Jurkat, Clone E6-1 (cell line): ENCODE measurements around the gene HOXB5.

Source experiments
- DNase-seq: peaks from one replicate; pipeline ENCODE4 v3.0.0-alpha.2; 2011; ENCODE audit warnings: low read depth, low spot score
- H3K4me3 ChIP-seq: 2 replicates; pipeline ENCODE4 v1.5.1; 2011; ENCODE audit warnings: mild to moderate bottlenecking, low read length, control low read depth, moderate library complexity

Gene HOXB5

DNA sequence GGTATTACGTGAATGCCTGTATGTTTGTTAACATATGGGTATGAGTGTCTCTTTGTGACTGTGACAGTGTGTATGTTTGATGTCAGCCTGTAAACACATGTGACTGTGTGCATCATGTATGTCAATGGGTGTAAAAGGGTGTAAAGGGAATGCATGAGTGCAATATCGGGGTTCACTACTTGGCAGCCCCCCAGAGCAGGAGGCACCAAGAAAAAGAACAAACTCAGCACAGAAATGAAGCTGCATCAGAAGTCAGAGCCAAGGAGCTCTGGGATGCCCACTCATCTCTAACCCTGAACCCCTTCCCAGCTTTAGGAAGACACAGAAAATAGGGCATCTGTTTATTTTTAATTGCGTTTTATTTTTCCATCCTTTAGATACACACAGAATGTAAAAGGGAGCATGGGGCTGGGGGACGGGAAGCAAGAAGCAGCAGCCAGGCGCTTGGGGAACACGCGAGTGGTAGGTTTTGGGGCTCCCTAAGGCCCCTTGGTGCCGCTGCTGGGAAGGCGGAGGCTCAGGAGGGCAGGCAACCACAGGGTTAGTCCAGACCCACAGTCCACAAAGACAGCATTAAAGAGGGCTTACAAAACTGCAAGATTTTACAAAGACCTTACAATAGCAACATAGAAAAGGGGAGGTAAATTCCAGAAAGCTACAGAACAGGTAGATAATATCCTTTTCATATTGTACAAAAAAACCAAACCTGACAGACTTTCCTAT is 13.5 kb upstream of the HOXB5 start:
- no peak overlapping the region for H3K4me3 ChIP-seq
- no peak for DNase-seq

DNA sequence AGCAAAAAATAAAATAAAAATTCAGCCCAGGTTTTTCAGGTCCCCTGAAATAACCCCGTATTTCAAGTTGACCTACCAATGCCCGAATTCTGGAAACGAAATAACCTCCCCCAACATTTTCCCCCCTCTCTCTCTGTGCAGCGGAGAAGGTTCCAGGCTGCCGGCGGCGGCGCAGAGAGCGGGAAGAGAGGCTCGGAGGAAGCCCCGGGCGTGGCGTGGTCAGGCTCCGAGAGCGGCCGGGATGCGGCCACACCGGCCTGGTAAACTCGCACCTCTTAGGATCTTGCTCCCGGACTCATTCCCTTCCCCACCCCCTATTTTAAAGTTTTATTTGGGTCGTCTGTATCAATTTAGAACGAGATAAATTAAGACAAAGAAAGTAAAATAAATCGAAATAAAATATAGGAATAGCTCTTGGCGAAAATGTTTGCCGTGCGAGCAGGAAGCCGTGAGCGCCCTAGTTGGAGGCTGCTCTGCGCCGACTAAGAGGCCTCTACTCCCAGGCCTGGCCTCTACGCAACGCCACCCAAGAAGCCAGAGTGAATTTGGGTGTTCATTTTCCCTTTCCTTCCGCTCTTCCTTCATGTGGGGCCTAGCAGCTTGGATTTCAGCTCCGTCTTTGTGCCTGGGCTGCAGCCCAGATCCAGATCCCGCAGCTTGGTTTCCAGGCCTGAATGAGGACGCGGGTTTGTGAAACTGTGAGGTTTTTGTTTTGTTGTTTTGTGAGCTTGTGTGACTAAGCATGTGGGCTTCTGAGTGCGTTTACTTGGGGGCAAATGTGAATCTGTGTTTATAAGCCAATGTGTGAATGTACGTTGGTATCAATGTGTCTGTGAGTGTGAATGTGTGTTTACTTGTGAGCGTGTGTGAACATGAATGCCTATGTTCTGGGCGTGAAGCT is 12.7 kb upstream of the HOXB5 start:
- H3K4me3 ChIP-seq: no peak overlapping the region
- no peak for DNase-seq

DNA sequence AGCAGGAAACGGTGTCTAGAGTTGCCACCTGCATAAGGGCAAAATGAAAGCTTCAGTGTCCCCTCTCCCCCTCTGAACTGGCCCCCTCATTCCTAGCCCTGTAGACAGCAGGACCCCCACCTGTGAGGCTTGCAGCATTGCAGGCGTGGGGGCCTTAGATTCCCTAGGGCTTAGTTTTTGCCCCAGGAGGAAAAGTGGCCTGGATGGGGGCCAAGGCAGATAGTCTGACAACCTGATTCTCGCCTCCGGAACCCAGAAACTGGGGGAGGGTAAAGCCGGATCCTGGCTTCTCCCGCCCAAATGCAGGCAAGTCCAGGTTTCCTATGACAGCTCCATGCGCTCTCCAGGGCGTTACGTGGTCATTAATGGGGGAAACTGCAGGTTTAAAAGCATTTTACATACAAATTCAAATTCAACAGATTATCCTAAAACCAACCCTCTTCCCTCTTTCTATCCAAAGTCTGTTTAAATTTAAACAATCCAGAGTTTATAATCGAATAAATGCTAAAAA is 11.9 kb upstream of the HOXB5 start:
- no peak for DNase-seq
- no peak overlapping the region for H3K4me3 ChIP-seq

DNA sequence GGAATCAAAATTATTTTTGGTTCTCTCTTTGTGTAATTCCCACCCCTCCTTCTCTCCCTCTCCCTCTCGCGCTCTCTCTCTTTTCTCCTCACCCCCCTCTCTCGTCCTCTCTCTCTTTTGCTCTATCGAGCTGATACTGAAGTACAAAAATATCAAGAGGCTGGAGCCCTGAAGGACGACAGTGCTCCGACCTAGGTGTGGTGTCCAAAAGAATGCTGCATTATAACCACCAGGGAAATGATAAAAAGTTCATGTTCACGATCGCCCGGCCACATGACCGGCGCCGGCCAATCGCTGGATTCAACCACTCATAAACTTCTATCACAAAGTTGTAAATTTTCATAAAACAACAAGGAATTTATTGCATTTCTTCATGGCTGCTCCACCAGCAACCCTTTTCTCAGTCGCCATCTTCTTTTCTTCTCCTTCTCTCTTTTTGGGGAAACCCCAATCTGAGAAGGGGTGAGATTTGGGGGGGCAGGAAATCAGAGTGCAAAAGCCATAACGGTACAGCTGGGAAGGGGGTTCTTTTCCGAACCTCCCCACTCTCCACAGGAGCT is 11.3 kb upstream of the HOXB5 start, which contains the start of gene HOXB6:
Gene HOXB6, minus strand, starts transcription at position 217 of the 560 bp plus-strand sequence. CDS start 6,836 bp downstream, outside the sequence.
- H3K4me3 ChIP-seq: no peak within 1 kb of the TSS
- DNase-seq: no peak

DNA sequence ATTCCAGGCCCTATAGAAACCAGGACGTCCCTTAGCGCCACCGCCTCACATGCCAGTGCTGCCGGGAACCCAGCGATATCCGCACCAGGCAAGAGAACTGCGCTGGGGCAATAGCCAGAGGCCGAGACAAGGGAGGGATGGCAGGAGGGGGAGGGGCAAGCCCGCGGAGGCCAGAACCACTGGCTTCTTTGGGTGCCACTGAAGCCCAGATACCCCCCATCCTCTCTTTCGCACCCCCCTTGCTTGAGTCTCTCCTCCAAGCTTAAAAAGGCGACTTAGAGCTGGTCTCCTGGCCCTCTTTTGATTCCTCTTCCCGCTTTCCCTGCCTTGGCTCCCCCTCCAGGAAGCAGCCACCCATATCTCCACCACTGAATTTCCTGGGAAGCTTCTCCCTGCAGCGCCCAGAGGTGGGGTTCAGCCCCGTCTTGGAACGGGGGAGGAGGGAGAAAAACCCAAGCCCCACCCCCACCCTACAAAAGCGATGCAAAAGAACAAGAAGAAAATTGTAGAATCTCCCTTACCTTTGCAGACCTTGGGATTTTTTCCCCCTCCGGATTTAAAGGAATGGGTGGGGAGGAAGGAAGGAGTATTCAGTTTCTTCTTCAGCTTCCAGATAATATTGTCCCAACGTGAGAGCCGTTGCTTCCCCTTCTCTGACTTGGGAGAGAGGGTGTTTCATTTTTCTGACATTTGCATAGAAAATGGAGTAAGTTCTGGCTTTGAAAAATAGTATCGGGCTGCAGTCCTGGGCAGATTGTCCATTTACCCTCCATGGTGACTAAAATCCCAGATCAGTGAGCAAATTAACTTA is 10.6 kb upstream of the HOXB5 start:
- no peak overlapping the region for H3K4me3 ChIP-seq
- DNase-seq: no peak

DNA sequence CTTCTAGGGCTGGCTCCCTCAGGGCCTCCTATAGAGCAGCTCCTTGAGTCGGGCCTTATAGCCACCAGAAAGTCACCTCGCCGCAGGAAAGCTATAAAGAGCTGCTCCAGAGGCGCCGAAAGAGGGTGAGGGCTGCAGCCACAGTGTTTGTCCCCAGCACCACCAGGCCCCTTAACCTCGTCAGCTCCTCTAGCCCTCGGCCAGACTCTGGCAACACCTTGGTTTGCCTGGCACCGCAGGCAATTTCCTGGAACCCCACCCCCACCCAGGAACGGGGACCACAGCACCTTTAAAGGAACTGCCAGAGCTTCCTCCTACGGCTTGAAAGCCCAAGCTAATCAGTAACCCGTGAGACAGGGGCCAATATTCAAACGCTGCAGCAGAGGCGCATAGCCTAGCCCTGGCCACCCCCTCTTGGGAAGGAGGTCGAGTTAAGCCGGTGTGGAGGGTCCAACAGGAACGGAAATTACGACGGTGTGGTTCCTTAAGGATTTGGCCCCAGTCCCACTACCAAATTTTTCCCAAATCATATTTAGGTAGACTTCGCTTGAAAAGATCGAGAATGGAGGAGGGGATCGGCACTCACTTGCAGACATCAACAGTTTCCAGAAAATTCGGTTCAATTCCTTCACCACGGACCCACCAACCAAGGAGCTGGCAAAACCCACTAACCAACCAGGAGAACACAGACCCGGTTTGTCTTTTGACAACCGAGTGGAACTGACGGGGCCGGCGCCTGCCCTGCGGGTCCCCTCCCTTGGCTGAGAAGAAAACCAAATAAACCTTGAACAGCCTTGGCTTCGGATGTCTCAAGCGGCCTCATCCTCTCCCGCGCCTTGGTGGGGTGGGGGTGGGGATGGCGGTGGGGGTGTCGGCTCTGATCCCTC is 8.2 kb upstream of the HOXB5 start:
- DNase-seq: no peak
- peak overlapping the region; percentile 23 for H3K4me3 ChIP-seq

DNA sequence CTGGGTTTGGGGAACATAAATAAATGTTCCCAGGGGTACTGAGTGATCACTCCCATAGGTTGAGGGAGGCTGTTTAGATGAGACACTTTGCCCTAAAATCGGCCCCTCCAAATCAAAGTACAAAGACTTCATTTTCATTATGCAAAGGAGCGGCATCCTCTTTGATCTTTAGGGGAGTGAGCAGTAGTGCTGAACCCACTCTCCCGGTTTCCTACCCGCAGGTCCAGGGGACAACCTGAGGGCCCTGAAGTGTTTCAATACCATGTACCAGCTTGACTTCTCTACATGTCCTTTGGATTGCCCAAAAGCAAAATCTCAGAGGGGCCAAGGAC is 7.6 kb upstream of the HOXB5 start:
- no peak for DNase-seq
- H3K4me3 ChIP-seq: no peak overlapping the region

DNA sequence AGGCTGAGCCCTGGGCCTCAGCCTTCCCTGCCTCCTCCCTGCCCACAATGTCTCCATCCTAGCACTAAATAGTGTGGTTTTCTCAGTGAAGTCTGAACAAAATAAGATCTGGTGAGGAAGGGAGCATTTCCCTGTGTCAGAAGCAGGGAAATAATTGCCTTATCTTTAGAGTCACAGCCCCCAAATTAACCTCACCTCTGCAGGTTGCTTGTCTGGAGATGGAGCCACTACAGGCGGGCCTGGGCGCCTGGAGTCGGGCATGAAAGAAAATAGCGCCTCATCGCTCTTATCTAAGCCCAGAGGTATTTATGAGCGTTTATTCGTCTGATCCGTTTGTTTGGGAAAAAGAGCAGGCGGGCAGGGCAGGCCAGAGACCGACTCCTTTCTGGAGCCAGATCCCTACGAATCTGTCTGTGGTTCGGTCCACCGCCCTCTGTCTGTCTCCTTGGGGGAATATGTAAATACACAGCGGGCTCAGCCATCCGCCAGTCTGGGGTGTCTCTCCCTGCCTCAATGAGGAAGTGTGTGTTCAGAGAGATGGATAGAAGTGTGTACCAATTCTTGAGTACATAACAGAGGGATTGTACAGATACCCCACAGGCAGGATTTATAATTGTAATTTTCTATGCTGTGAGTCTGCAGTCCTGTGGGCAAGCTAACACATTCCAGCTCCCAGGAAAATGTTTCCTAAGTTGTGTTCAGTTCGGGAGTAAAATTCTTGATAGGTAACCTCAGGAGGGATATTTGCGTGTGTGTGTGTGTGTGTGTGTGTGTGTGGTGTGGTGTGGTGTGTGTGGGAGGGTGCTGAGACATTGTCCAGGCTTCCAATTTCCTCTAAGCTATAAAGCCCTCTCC is 6.9 kb upstream of the HOXB5 start:
- H3K4me3 ChIP-seq: no peak overlapping the region
- DNase-seq: no peak

DNA sequence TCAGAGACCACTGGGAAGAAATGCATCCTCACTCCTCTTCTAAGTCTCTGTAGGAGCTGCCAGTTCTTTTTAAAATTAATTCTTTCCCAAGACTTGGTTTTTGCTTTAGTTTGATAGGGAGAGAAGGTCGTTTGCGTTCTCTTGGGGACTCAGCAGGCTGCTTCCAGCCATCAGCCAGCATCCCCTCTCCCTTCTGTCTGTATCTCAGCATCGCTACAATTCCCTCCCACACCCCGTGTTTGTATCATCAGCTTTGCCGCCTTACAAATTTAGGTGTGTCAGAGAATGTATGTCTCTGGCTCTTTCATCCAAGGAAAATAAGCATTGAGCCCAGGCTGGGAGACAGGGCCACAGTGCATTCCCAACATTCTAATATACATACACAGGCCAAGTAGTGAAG is 5.8 kb upstream of the HOXB5 start:
- no peak overlapping the region for H3K4me3 ChIP-seq

DNA sequence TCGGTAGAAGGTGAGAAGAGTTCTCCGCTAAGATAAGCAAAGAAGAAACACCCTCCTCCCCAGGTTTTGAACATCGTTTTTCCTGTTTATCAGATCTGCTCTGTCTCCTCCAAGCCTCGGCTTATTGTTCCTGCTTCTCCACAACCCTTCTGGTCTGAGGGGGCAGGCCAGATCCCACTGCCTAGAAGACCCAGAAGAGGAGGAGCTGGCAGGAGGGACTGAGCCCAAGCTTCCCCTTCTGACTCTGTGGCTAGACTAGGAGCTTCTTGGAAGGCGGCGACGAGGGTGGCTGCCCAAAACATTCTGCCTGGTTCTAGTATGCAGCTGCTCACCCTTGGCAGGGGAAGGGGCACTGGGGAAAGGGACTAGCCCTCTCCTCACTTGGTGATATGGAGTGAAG is 5.2 kb upstream of the HOXB5 start:
- DNase-seq: no peak
- no peak overlapping the region for H3K4me3 ChIP-seq

More for the DNA sequence above, 5.8 kb upstream of the HOXB5 start:
- no peak for DNase-seq

DNA sequence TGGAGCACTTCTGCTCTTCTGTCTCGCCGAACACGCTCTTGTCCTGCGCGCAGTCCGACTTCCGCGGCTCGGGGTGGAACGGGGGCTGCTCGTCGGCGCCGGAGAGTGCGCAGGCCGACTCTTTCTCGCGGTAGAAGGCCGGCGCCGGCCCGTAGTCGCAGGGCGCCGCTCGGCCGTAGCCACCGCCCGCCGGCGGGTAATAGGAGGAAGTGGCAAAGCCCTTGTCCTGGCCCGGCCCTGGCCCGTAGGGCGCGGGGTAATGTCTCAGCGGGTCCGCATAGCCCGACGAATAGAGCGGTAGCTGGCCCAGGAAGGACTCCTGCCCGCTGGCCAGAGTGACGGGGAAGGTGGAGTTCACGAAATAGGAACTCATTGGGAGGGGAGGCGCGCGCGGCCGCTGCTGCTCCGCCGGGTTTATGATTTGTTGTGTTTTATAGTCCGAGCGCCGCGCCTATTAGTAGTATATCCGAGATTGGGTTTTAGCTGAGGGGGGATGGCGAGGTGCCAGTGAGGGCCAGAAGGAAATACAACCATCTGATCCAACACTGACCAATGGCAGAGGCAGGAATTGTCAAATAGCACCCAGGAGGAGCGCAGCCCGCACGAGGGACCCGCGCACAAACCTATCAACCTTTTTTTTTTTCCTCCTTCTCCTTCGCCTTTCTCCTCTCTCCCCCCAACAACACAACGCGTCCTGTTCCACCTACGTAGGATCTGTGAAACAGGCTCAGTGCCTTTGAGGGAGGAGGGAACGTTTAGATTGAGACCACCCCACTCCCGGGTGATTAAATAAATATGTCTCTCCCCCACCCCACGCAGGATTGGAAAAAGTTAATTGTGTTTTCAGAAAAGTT is 4.4 kb upstream of the HOXB5 start:
- H3K4me3 ChIP-seq: no peak overlapping the region

DNA sequence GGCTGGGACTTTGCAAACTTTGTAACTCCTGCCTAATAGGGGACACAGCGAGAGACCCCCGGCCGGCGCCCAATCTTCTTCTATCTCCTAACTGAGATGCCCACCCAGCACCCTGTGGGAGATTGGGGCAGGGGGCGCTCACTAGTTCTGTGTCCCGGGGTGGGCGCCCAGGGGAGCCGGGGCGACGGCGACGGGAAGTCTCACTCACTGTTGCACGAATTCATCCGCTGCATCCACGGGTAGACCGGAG is 3.9 kb upstream of the HOXB5 start:
- no peak overlapping the region for H3K4me3 ChIP-seq
- no peak for DNase-seq

More for the DNA sequence above, 4.4 kb upstream of the HOXB5 start:
- no peak for DNase-seq

DNA sequence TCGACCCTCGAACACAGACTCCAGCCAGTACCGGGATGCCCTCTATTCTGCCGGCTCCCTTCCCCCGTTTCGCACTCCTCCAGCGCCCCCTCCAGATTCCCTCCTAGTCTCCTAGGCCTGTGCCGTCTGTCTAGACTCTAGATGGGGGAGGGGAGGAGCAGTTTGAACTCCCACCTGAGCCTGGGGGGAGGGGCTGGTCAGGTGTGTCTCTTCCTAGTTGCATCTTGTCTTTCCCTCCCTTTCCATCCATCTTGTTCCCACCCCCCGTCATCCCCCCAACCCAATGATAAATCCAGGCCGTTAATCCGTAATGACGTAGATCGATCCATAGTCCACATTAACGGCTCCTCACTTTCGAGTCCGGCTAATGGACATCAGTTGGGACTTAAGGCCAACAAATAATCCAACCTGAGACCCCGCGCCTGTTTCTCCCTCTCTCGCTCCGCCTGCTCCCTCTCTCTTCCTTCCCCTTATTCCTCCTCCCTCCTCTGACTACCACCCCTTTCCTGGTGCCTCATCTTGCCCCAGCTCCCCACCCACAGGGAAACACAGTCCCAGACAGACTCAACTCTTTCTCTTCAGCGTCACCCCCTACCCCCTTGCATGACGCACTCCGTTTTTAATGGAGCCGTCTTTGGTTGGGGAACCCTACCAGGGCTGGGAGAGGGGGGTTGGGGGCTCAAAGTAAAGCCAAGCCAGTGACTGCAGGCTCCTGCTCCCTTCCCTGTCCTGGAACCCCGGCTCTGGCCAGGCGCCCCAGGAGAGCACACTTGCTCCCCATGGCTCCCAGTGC is 3.4 kb upstream of the HOXB5 start:
- no peak for DNase-seq
- no peak overlapping the region for H3K4me3 ChIP-seq

DNA sequence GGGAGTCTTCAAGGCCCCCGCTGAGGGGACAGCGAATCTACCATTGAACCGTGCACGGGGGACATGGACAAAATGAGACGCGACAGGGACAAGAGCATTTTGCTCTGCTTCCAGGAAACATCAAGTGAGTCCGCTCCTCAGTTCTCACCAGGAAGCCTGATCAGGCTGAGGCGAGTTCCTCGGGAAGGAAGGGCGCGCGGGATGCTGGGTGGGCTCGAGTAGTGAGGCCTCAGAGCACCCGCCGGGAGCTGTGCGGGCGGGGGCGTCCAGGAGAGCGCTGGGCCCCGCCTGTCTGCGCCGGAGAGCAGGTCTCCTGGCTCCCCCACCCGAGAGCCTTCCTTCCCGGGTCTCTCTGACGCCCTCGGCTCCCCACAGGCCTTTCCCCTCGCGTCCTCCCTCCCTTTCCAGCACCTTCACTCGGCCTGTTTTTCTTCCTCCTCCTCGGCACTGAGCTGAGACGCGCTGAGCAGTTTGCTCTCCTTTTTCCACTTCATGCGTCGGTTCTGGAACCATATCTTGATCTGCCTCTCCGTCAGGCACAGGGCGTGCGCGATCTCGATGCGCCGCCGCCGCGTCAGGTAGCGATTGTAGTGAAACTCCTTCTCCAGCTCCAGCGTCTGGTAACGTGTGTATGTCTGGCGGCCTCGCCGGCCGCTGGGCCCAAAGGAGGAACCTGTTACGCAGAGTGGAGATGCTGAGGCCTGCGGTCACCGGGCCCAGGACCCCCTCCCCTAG is 2.6 kb upstream of the HOXB5 start:
- H3K4me3 ChIP-seq: no peak overlapping the region
- no peak for DNase-seq

DNA sequence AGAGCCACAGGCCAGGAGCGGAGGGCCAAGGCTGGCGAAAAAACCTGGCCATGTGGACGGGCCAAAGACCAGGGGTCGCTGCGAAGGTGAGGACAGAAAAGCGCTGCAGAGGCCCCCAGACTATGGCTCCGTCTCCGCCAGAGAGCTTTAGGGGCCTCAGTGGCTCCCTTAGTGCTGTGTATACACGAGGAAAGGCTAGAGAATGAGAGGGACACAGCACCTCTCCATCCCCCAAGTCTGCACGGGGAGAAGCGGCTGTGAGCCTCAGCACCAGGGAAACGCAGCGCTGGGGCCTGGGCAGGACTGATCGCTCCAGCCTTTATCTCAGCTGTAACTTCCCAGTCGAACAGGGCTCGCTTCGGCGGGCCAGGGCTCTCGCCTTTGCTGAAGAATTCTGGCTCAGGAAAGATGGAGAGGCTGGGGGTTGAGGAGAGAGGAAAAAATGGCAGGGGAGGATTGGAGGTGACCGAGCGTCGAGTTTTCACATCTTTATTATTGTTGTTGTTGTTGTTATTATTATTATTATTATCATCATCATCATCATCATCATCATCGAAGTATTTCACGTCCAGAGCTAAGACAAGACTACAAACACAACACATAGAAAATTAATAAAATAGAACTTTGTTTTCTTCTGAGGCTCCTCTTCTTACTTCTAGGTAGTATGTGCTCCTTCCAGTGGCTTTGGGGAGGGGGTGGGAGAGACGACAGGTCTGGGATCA is 1.9 kb upstream of the HOXB5 start:
- no peak for DNase-seq
- no peak overlapping the region for H3K4me3 ChIP-seq
